VCaP (cell line): Measurements from ENCODE around the gene RFWD3.

Experiments used
- H3K27ac ChIP-seq: fragments of 450-650 bp; 2 replicates; pipeline ENCODE4 v1.5.1; 2017
- CTCF ChIP-seq: fragments of 450-650 bp; conservative IDR thresholded peaks from 2 replicates; pipeline ENCODE4 v1.5.1; 2017; ENCODE audit warnings: mild to moderate bottlenecking, moderate library complexity

RFWD3 gene

DNA sequence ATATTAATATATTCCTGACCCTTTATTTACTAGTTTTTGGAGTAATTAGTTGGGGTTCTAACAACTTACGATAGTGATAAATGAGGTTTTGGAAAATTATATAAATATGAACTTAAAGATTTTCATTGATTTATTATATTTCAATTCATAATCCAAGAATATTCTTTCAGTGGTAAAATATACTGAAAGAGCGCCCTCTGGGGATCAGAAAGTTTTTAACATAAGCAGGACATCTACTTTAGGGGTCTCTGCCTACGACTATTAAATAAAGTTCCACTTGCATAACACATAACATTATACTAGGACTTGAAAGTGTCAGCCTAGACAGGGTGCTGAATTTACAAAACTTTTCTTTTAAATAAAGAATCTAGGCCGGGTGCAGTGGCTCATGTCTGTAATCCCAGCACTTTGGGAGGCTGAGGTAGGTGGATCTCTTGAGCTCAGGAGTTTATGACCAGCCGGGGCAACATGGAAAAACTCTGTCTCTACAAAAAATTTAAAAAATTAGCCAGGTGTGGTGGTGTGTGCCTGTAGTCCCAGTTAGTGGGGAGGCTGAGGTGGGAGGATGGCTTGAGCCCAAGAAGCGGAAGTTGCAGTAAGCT lies 15.6 kb downstream of the RFWD3 start:
- peak; percentile 72 for TF ChIP-seq CTCF
- no peak overlapping the region for H3K27ac ChIP-seq

GRCh38 chr16:74649839-74650504 lies 16.7 kb downstream of the RFWD3 start:
- TF ChIP-seq CTCF = no peak
- no peak overlapping the region for H3K27ac ChIP-seq

DNA sequence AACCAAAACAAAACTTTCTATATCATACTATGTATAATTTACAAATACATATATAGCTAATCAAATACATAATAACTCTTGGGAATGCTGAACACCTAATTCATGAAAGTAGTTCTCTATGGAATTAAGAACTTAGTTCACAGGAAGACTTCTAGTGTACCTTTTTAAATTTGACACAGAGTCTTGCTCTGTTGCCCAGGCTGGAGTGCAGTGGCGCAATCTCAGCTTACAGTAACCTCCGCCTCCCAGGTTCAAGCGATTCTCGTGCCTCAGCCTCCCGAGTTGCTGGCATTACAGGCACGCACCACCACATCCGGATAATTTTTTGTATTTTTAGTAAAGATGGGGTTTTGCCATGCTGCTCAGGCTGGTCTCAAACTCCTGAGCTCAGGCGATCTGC lies 24.7 kb downstream of the RFWD3 start:
- TF ChIP-seq CTCF = no peak
- H3K27ac ChIP-seq = no peak overlapping the region

- no peak for TF ChIP-seq CTCF
- no peak overlapping the region for H3K27ac ChIP-seq
Measured at GRCh38 chr16:74637742-74638453, 28.8 kb downstream of the RFWD3 start.

DNA sequence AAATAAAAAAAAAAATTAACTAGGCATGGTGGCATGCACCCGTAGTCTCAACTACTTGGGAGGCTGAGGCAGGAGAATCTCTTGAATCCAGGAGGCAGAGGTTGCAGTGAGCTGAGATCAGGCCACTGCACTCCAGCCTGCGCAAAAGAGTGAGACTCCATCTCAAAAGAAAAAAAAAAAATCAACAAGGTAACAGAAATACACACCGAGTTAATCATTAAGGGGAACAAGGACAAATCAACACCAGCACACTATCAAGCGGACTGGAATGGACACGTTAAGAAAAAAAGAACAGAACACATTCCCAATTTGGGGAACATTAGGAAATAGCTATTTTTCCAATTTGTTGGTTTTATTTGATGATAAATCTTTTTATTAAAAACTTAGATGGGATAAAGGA lies 31.4 kb downstream of the RFWD3 start:
- H3K27ac ChIP-seq = no peak overlapping the region
- no peak for TF ChIP-seq CTCF

GRCh38 chr16:74633686-74634085 lies 33.0 kb downstream of the RFWD3 start:
- no peak for TF ChIP-seq CTCF

GRCh38 chr16:74627506-74628220 lies 39.0 kb downstream of the RFWD3 start:
- peak overlapping the region; percentile 55 for H3K27ac ChIP-seq
- no peak; the same call in 1 of the 2 replicates for TF ChIP-seq CTCF

More at GRCh38 chr16:74633686-74634085, 33.0 kb downstream of the RFWD3 start:
- no peak overlapping the region for H3K27ac ChIP-seq
